ENCODE measurements around the gene KIAA1755.

Gene KIAA1755

GRCh38 chr20:38184101-38184500, 76.4 kb downstream of the KIAA1755 start:
- Histone ChIP-seq H3K27me3 (ENCODE audit: control insufficient read depth, insufficient read depth, low read length) (no peaks in the 10 kb centered on the region), H3K36me3 (ENCODE audit: insufficient read depth, low read length) (no peaks in the 10 kb centered on the region), H3K4me1 (ENCODE audit: control insufficient read depth, insufficient read depth, low read length) (peaks cover 11% of the 10 kb centered on the region), H3K4me2 (ENCODE audit: low read length) (no peak overlapping the region), H3K9ac (ENCODE audit: low read depth, low read length) (no peak overlapping the region), H3K4me3 (ENCODE audit: low read length) (no peak overlapping the region), H3K9me3 (replicated peaks; ENCODE audit: low read length) (no peaks in the 10 kb centered on the region)

- Histone ChIP-seq H3K4me3 (ENCODE audit: low read length) (no peak overlapping the region), H3K36me3 (ENCODE audit: insufficient read depth, low read length) (no peaks in the 10 kb centered on the region)
Observed at GRCh38 chr20:38181971-38182370, 78.6 kb downstream of the KIAA1755 start.

GRCh38 chr20:38181207-38181801, 79.2 kb downstream of the KIAA1755 start:
- Histone ChIP-seq H3K4me3 (ENCODE audit: low read length) (no peak overlapping the region), H3K9me3 (replicated peaks; ENCODE audit: low read length) (no peaks in the 10 kb centered on the region), H3K4me2 (ENCODE audit: low read length) (no peak overlapping the region), H3K27me3 (ENCODE audit: control insufficient read depth, insufficient read depth, low read length) (no peaks in the 10 kb centered on the region), H3K9ac (ENCODE audit: low read depth, low read length) (no peak overlapping the region), H3K4me1 (ENCODE audit: control insufficient read depth, insufficient read depth, low read length) (no peaks in the 10 kb centered on the region), H3K36me3 (ENCODE audit: insufficient read depth, low read length) (no peaks in the 10 kb centered on the region)

More at GRCh38 chr20:38181971-38182370, 78.6 kb downstream of the KIAA1755 start:
- Histone ChIP-seq H3K27me3 (ENCODE audit: control insufficient read depth, insufficient read depth, low read length) (no peaks in the 10 kb centered on the region), H3K4me2 (ENCODE audit: low read length) (no peak overlapping the region), H3K9me3 (replicated peaks; ENCODE audit: low read length) (no peaks in the 10 kb centered on the region), H3K9ac (ENCODE audit: low read depth, low read length) (no peak overlapping the region), H3K4me1 (ENCODE audit: control insufficient read depth, insufficient read depth, low read length) (peaks cover 1% of the 10 kb centered on the region)

GRCh38 chr20:38180781-38181180, 79.8 kb downstream of the KIAA1755 start:
- Histone ChIP-seq H3K4me2 (ENCODE audit: low read length) (no peak overlapping the region), H3K36me3 (ENCODE audit: insufficient read depth, low read length) (no peaks in the 10 kb centered on the region), H3K27me3 (ENCODE audit: control insufficient read depth, insufficient read depth, low read length) (no peaks in the 10 kb centered on the region), H3K4me3 (ENCODE audit: low read length) (no peak overlapping the region), H3K9ac (ENCODE audit: low read depth, low read length) (no peak overlapping the region), H3K9me3 (replicated peaks; ENCODE audit: low read length) (no peaks in the 10 kb centered on the region), H3K4me1 (ENCODE audit: control insufficient read depth, insufficient read depth, low read length) (no peaks in the 10 kb centered on the region)

- H3K4me3 ChIP-seq (ENCODE audit: low read length): no peak overlapping the region
- no peaks in the 10 kb centered on the region for H3K4me1 ChIP-seq (ENCODE audit: control insufficient read depth, insufficient read depth, low read length)
Observed at GRCh38 chr20:38179846-38180245, 80.7 kb downstream of the KIAA1755 start.

GRCh38 chr20:38178581-38178980, 82.0 kb downstream of the KIAA1755 start:
- H3K36me3 ChIP-seq (ENCODE audit: insufficient read depth, low read length): no peaks in the 10 kb centered on the region
- no peak overlapping the region for H3K4me3 ChIP-seq (ENCODE audit: low read length)
- peaks cover 3% of the 10 kb centered on the region for H3K4me1 ChIP-seq (ENCODE audit: control insufficient read depth, insufficient read depth, low read length)
- no peaks in the 10 kb centered on the region for H3K9me3 ChIP-seq (replicated peaks; ENCODE audit: low read length)
- no peaks in the 10 kb centered on the region for H3K27me3 ChIP-seq (ENCODE audit: control insufficient read depth, insufficient read depth, low read length)
- H3K4me2 ChIP-seq (ENCODE audit: low read length): no peak overlapping the region
- H3K9ac ChIP-seq (ENCODE audit: low read depth, low read length): no peak overlapping the region

More at GRCh38 chr20:38179846-38180245, 80.7 kb downstream of the KIAA1755 start:
- no peak overlapping the region for H3K9ac ChIP-seq (ENCODE audit: low read depth, low read length)
- no peak overlapping the region for H3K4me2 ChIP-seq (ENCODE audit: low read length)
- no peaks in the 10 kb centered on the region for H3K36me3 ChIP-seq (ENCODE audit: insufficient read depth, low read length)
- H3K9me3 ChIP-seq (replicated peaks; ENCODE audit: low read length): no peaks in the 10 kb centered on the region
- H3K27me3 ChIP-seq (ENCODE audit: control insufficient read depth, insufficient read depth, low read length): no peaks in the 10 kb centered on the region

- Histone ChIP-seq H3K4me3 (ENCODE audit: low read length) (no peak overlapping the region), H3K27me3 (ENCODE audit: control insufficient read depth, insufficient read depth, low read length) (no peaks in the 10 kb centered on the region), H3K4me2 (ENCODE audit: low read length) (no peak overlapping the region), H3K36me3 (ENCODE audit: insufficient read depth, low read length) (no peaks in the 10 kb centered on the region), H3K9ac (ENCODE audit: low read depth, low read length) (no peak overlapping the region), H3K4me1 (ENCODE audit: control insufficient read depth, insufficient read depth, low read length) (peaks cover 8% of the 10 kb centered on the region), H3K9me3 (replicated peaks; ENCODE audit: low read length) (no peaks in the 10 kb centered on the region)
Observed at GRCh38 chr20:38178065-38178491, 82.5 kb downstream of the KIAA1755 start.

GRCh38 chr20:38177201-38177600, 83.3 kb downstream of the KIAA1755 start:
- Histone ChIP-seq H3K4me1 (ENCODE audit: control insufficient read depth, insufficient read depth, low read length) (peaks cover 15% of the 10 kb centered on the region), H3K27me3 (ENCODE audit: control insufficient read depth, insufficient read depth, low read length) (no peaks in the 10 kb centered on the region), H3K9me3 (replicated peaks; ENCODE audit: low read length) (no peaks in the 10 kb centered on the region), H3K4me2 (ENCODE audit: low read length) (no peak overlapping the region), H3K9ac (ENCODE audit: low read depth, low read length) (no peak overlapping the region), H3K36me3 (ENCODE audit: insufficient read depth, low read length) (no peaks in the 10 kb centered on the region), H3K4me3 (ENCODE audit: low read length) (no peak overlapping the region)

- Histone ChIP-seq H3K9ac (ENCODE audit: low read depth, low read length) (no peak overlapping the region), H3K36me3 (ENCODE audit: insufficient read depth, low read length) (no peaks in the 10 kb centered on the region), H3K9me3 (replicated peaks; ENCODE audit: low read length) (no peaks in the 10 kb centered on the region), H3K27me3 (ENCODE audit: control insufficient read depth, insufficient read depth, low read length) (no peaks in the 10 kb centered on the region), H3K4me1 (ENCODE audit: control insufficient read depth, insufficient read depth, low read length) (peaks cover 15% of the 10 kb centered on the region), H3K4me2 (ENCODE audit: low read length) (no peak overlapping the region), H3K4me3 (ENCODE audit: low read length) (no peak overlapping the region)
Observed at GRCh38 chr20:38175304-38176180, 85.0 kb downstream of the KIAA1755 start.

GRCh38 chr20:38173237-38174156, 87.0 kb downstream of the KIAA1755 start:
- H3K9ac ChIP-seq (ENCODE audit: low read depth, low read length): no peak overlapping the region
- H3K4me1 ChIP-seq (ENCODE audit: control insufficient read depth, insufficient read depth, low read length): peaks cover 28% of the 10 kb centered on the region
- H3K4me2 ChIP-seq (ENCODE audit: low read length): peak overlapping the region; percentile 19
- no peaks in the 10 kb centered on the region for H3K27me3 ChIP-seq (ENCODE audit: control insufficient read depth, insufficient read depth, low read length)
- H3K4me3 ChIP-seq (ENCODE audit: low read length): no peak overlapping the region
- H3K36me3 ChIP-seq (ENCODE audit: insufficient read depth, low read length): no peaks in the 10 kb centered on the region
- no peaks in the 10 kb centered on the region for H3K9me3 ChIP-seq (replicated peaks; ENCODE audit: low read length)

- H3K4me2 ChIP-seq (ENCODE audit: low read length): no peak overlapping the region
- no peak overlapping the region for H3K4me3 ChIP-seq (ENCODE audit: low read length)
- no peaks in the 10 kb centered on the region for H3K9me3 ChIP-seq (replicated peaks; ENCODE audit: low read length)
- H3K27me3 ChIP-seq (ENCODE audit: control insufficient read depth, insufficient read depth, low read length): no peaks in the 10 kb centered on the region
- peaks cover 39% of the 10 kb centered on the region for H3K4me1 ChIP-seq (ENCODE audit: control insufficient read depth, insufficient read depth, low read length)
- H3K36me3 ChIP-seq (ENCODE audit: insufficient read depth, low read length): no peaks in the 10 kb centered on the region
- H3K9ac ChIP-seq (ENCODE audit: low read depth, low read length): no peak overlapping the region
Observed at GRCh38 chr20:38172408-38172807, 88.1 kb downstream of the KIAA1755 start.
